Measurements from ENCODE around the gene EHMT1.
"Not testable (repeated sequence)": the region's sequence is repeated elsewhere in the genome, so short reads cannot be mapped to it uniquely, and the experiment has no call there.

The EHMT1 gene

DNA sequence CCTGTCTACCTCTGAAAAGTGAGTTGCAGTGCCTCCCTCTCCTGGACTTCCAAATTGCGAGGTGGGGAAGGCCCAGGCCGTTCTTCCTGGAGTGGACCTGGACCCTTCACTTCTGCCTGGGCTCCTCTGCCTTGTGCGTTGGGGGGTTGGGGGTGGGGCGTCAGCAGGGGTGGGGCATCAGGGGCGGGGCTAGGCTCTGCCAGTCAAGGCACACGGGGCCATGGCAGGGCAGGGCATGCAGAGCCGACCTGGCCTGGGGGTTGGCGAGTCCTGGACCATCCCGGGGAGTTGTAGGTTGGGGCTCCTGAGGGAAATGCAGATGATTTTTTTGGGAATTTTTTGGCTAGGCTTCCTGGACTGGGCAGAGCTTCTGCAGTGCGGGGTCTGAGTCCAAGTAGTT is 87.1 kb downstream of the EHMT1 start:
- peaks cover 71% of the 10 kb centered on the region for H3K79me2 ChIP-seq (ENCODE audit: control insufficient read depth, insufficient read depth, low read length, unreplicated experiment)
- no peak overlapping the region for H2AFZ ChIP-seq (ENCODE audit: low read length, unreplicated experiment)
- peaks cover 10% of the 10 kb centered on the region; the same call in 1 of the 2 replicates for H3K36me3 ChIP-seq (ENCODE audit: insufficient read depth, low read length)
- no peak overlapping the region for H3K27ac ChIP-seq (ENCODE audit: low read depth, low read length)
- H3K27me3 ChIP-seq (ENCODE audit: insufficient read depth, low read length), result no peaks in the 10 kb centered on the region
- no peaks in the 10 kb centered on the region for H3K4me1 ChIP-seq (ENCODE audit: control insufficient read depth, insufficient read depth, low read length, unreplicated experiment)
- H3K4me3 ChIP-seq (ENCODE audit: low read depth, low read length), result no peak overlapping the region

- H3K27me3 ChIP-seq (ENCODE audit: insufficient read depth, low read length), result no peaks in the 10 kb centered on the region
- no peak overlapping the region for H2AFZ ChIP-seq (ENCODE audit: low read length, unreplicated experiment)
- peaks cover 72% of the 10 kb centered on the region for H3K79me2 ChIP-seq (ENCODE audit: control insufficient read depth, insufficient read depth, low read length, unreplicated experiment)
- no peak overlapping the region for H3K4me3 ChIP-seq (ENCODE audit: low read depth, low read length)
- H3K27ac ChIP-seq (ENCODE audit: low read depth, low read length), result no peak overlapping the region
- no peaks in the 10 kb centered on the region for H3K4me1 ChIP-seq (ENCODE audit: control insufficient read depth, insufficient read depth, low read length, unreplicated experiment)
- H3K36me3 ChIP-seq (ENCODE audit: insufficient read depth, low read length), result peaks cover 6% of the 10 kb centered on the region; the same call in 1 of the 2 replicates
These were observed 88.6 kb downstream of the EHMT1 start for GRCh38 chr9:137707361-137707760.

DNA sequence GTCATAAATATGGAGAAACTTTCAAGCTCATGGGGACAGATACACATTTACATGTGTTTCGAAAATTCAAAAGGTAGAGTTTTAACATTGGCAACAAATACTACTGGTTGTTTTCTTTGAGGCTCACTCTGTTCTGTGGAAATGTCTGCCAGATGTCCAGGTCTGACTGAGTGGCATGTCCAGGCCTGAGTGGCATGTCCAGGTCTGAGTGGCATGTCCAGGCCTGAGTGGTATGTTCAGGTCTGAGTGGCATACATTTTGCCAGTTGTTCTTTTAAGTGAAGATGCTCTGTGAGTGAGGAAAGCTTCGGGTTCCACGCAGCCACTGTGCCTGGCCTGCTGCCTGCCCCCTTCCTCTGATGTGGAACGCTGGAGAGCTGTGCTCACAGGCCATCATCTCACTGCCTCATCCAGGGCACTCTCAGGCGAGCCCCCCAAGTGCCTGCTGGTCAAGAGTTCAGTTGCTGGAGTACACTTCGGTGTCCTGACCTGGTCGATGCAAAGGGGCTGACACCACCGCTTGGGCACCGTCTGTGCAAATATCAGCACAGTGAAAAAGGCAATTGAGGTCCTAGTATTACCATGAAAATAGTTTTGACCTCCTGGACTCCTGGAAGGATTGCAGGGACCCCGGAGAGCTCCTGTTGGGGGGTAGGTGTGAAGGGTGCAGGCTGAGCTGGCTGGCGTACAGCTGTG is 89.9 kb downstream of the EHMT1 start:
- Histone ChIP-seq H3K4me1 (ENCODE audit: control insufficient read depth, insufficient read depth, low read length, unreplicated experiment) (no peaks in the 10 kb centered on the region), H2AFZ (ENCODE audit: low read length, unreplicated experiment) (no peak overlapping the region), H3K4me3 (ENCODE audit: low read depth, low read length) (no peak overlapping the region), H3K36me3 (ENCODE audit: insufficient read depth, low read length) (no peaks in the 10 kb centered on the region; the same call in 1 of the 2 replicates), H3K27ac (ENCODE audit: low read depth, low read length) (no peak overlapping the region), H3K27me3 (ENCODE audit: insufficient read depth, low read length) (no peaks in the 10 kb centered on the region), H3K79me2 (ENCODE audit: control insufficient read depth, insufficient read depth, low read length, unreplicated experiment) (peaks cover 61% of the 10 kb centered on the region)

- Histone ChIP-seq H3K79me2 (ENCODE audit: control insufficient read depth, insufficient read depth, low read length, unreplicated experiment) (peaks cover 57% of the 10 kb centered on the region), H3K36me3 (ENCODE audit: insufficient read depth, low read length) (peaks cover 7% of the 10 kb centered on the region), H3K27me3 (ENCODE audit: insufficient read depth, low read length) (no peaks in the 10 kb centered on the region), H3K27ac (ENCODE audit: low read depth, low read length) (no peak overlapping the region), H3K4me1 (ENCODE audit: control insufficient read depth, insufficient read depth, low read length, unreplicated experiment) (no peaks in the 10 kb centered on the region), H3K4me3 (ENCODE audit: low read depth, low read length) (no peak overlapping the region), H2AFZ (ENCODE audit: low read length, unreplicated experiment) (no peak overlapping the region)
These were observed 90.8 kb downstream of the EHMT1 start for GRCh38 chr9:137709411-137710101.

- peaks cover 18% of the 10 kb centered on the region for H3K36me3 ChIP-seq (ENCODE audit: insufficient read depth, low read length)
- no peak overlapping the region for H2AFZ ChIP-seq (ENCODE audit: low read length, unreplicated experiment)
- no peaks in the 10 kb centered on the region for H3K27me3 ChIP-seq (ENCODE audit: insufficient read depth, low read length)
- H3K79me2 ChIP-seq (ENCODE audit: control insufficient read depth, insufficient read depth, low read length, unreplicated experiment), result peaks cover 57% of the 10 kb centered on the region
- H3K4me1 ChIP-seq (ENCODE audit: control insufficient read depth, insufficient read depth, low read length, unreplicated experiment), result no peaks in the 10 kb centered on the region
- no peak overlapping the region for H3K4me3 ChIP-seq (ENCODE audit: low read depth, low read length)
- no peak overlapping the region for H3K27ac ChIP-seq (ENCODE audit: low read depth, low read length)
These were observed 91.9 kb downstream of the EHMT1 start for GRCh38 chr9:137710704-137711103.

GRCh38 chr9:137711678-137712105 is 92.9 kb downstream of the EHMT1 start:
- Histone ChIP-seq H3K4me1 (ENCODE audit: control insufficient read depth, insufficient read depth, low read length, unreplicated experiment) (no peaks in the 10 kb centered on the region), H2AFZ (ENCODE audit: low read length, unreplicated experiment) (no peak overlapping the region), H3K36me3 (ENCODE audit: insufficient read depth, low read length) (peaks cover 20% of the 10 kb centered on the region), H3K27ac (ENCODE audit: low read depth, low read length) (no peak overlapping the region), H3K79me2 (ENCODE audit: control insufficient read depth, insufficient read depth, low read length, unreplicated experiment) (peaks cover 55% of the 10 kb centered on the region), H3K4me3 (ENCODE audit: low read depth, low read length) (no peak overlapping the region), H3K27me3 (ENCODE audit: insufficient read depth, low read length) (no peaks in the 10 kb centered on the region)

DNA sequence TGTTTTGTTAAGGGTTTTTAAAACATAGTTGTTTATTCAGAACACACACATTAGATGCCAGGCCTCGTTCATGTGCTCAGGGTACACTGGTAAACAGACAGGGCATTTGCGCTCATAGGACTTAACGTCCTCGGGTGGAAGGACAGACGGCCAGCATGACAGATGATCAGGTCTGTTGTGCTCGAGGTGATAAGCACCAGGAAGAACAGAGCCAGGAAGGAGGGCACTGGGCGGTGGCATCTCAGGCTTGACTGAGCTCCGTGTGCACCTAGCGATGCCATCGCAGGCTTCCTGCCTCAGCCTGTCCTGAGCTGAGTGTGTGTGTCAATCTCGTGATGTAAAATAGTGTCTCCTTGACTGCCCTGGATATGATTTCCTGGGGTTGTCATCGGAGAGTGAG is 96.5 kb downstream of the EHMT1 start:
- Histone ChIP-seq H3K27ac (ENCODE audit: low read depth, low read length) (no peak overlapping the region), H3K79me2 (ENCODE audit: control insufficient read depth, insufficient read depth, low read length, unreplicated experiment) (peaks cover 26% of the 10 kb centered on the region), H2AFZ (ENCODE audit: low read length, unreplicated experiment) (no peak overlapping the region), H3K4me1 (ENCODE audit: control insufficient read depth, insufficient read depth, low read length, unreplicated experiment) (no peaks in the 10 kb centered on the region), H3K4me3 (ENCODE audit: low read depth, low read length) (no peak overlapping the region), H3K36me3 (ENCODE audit: insufficient read depth, low read length) (peaks cover 38% of the 10 kb centered on the region), H3K27me3 (ENCODE audit: insufficient read depth, low read length) (no peaks in the 10 kb centered on the region)

DNA sequence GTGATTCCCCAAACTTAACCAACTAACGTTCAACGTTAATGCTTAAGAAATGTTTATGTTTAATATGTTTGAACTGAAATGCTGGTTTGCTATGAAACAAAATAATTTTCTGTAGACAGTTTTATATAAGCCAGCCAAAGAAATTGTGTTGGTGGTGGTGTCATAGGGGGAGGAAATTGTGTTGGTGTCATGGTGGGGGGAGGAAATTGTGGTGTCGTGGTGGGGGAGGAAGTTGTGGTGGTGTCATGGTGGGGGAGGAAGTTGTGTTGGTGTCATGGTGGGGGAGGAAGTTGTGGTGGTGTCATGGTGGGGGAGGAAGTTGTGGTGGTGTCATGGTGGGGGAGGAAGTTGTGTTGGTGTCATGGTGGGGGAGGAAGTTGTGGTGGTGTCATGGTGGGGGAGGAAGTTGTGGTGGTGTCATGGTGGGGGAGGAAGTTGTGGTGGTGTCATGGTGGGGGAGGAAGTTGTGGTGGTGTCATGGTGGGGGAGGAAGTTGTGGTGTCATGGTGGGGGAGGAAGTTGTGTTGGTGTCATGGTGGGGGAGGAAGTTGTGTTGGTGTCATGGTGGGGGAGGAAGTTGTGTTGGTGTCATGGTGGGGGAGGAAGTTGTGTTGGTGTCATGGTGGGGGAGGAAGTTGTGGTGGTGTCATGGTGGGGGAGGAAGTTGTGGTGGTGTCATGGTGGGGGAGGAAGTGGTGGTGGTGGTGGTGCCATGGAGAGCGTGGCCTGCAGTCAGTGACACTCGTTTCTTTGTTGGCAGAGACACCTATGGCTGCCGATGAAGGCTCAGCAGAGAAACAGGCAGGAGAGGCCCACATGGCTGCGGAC is 97.3 kb downstream of the EHMT1 start:
- H3K36me3 ChIP-seq (ENCODE audit: insufficient read depth, low read length), result peaks cover 43% of the 10 kb centered on the region
- H3K27ac ChIP-seq (ENCODE audit: low read depth, low read length); H3K27me3 ChIP-seq (ENCODE audit: insufficient read depth, low read length): not testable (repeated sequence)

GRCh38 chr9:137716694-137717287 is 98.0 kb downstream of the EHMT1 start:
- peaks cover 26% of the 10 kb centered on the region for H3K79me2 ChIP-seq (ENCODE audit: control insufficient read depth, insufficient read depth, low read length, unreplicated experiment)
- no peak overlapping the region for H2AFZ ChIP-seq (ENCODE audit: low read length, unreplicated experiment)
- H3K27me3 ChIP-seq (ENCODE audit: insufficient read depth, low read length), result no peaks in the 10 kb centered on the region
- H3K36me3 ChIP-seq (ENCODE audit: insufficient read depth, low read length), result peaks cover 43% of the 10 kb centered on the region
- H3K27ac ChIP-seq (ENCODE audit: low read depth, low read length), result no peak overlapping the region
- H3K4me1 ChIP-seq (ENCODE audit: control insufficient read depth, insufficient read depth, low read length, unreplicated experiment), result no peaks in the 10 kb centered on the region
- H3K4me3 ChIP-seq (ENCODE audit: low read depth, low read length), result no peak overlapping the region

More for the DNA sequence above, 97.3 kb downstream of the EHMT1 start:
- peaks cover 25% of the 10 kb centered on the region for H3K79me2 ChIP-seq (ENCODE audit: control insufficient read depth, insufficient read depth, low read length, unreplicated experiment)
- not testable (repeated sequence) for H3K4me1 ChIP-seq (ENCODE audit: control insufficient read depth, insufficient read depth, low read length, unreplicated experiment); H3K4me3 ChIP-seq (ENCODE audit: low read depth, low read length); H2AFZ ChIP-seq (ENCODE audit: low read length, unreplicated experiment)

GRCh38 chr9:137717776-137718327 is 99.0 kb downstream of the EHMT1 start:
- Histone ChIP-seq H3K36me3 (ENCODE audit: insufficient read depth, low read length) (peaks cover 43% of the 10 kb centered on the region), H3K4me3 (ENCODE audit: low read depth, low read length) (no peak overlapping the region), H3K27ac (ENCODE audit: low read depth, low read length) (no peak overlapping the region), H3K79me2 (ENCODE audit: control insufficient read depth, insufficient read depth, low read length, unreplicated experiment) (peaks cover 35% of the 10 kb centered on the region), H2AFZ (ENCODE audit: low read length, unreplicated experiment) (no peak overlapping the region), H3K27me3 (ENCODE audit: insufficient read depth, low read length) (no peaks in the 10 kb centered on the region), H3K4me1 (ENCODE audit: control insufficient read depth, insufficient read depth, low read length, unreplicated experiment) (no peaks in the 10 kb centered on the region)
